Activated CD4-positive, alpha-beta T cell treated with anti-CD3 and anti-CD28 coated beads, Interleukin-2, amount 50 U/mL, for 1 hour (primary cell): Measurements from ENCODE around the gene PLD5.

Experiments used
- DNase-seq: peaks from one replicate; pipeline ENCODE4 v3.0.0-alpha.2; 2020

The PLD5 gene

GRCh38 chr1:242034392-242034791 lies 490.1 kb downstream of the PLD5 start:
- no peak for DNase-seq

GRCh38 chr1:242033447-242033846 lies 491.1 kb downstream of the PLD5 start:
- no peak for DNase-seq
